HepG2 (cell line): Measurements from ENCODE around the gene ADAM10. TPM values are rescaled to one million over a fixed set of nuclear protein-coding genes. Genes with fewer than 3 reads are reported as not detected.

ENCODE experiments used
- ATAC-seq: fragments of 200-7000 bp; cut with Tn5 transposase; 3 replicates; pipeline ENCODE4 v1.9.1; 2020; ENCODE audit warnings: mild to moderate bottlenecking, moderate library complexity
- BruUV-seq: library from RNA; stranded (reverse); fragments of 400-500 nt; replicated peaks from 2 replicates; lab custom pipeline; 2021; lab: Mats Ljungman, UMichigan
- CTCF ChIA-PET: fragments of 300-600 bp; formaldehyde crosslinking; extraction: SDS; loops from one replicate; lab custom pipeline; 2021; ENCODE audit warnings: low total read pairs, inconsistent platforms, low intra/inter-chr PET ratio; lab: Yijun Ruan, JAX
- POLR2A ChIA-PET: fragments of 350-600 bp; sonication (Branson Sonifier 250); formaldehyde crosslinking; loops from one replicate; lab custom pipeline; 2020; ENCODE audit warnings: antibody characterized with exemption, inconsistent platforms; lab: Yijun Ruan, JAX
- DNase-seq: peaks from one replicate; pipeline ENCODE4 v3.0.0-alpha.2; 2015; ENCODE audit warnings: low spot score
- FAIRE-seq: peaks from 3 replicates; lab custom pipeline; 2011; peaks lifted over from hg19 to GRCh38; lab: Jason Lieb, UNC
- H2AFZ ChIP-seq: one replicate; pipeline ENCODE4 v1.6.1; 2011; ENCODE audit warnings: low read length, inconsistent platforms
- H3K27ac ChIP-seq: fragments of 300-600 bp; 3 replicates; pipeline ENCODE4 v1.8.0; 2011; ENCODE audit warnings: mixed run types, mild to moderate bottlenecking, mixed read lengths, low read length, inconsistent platforms; ENCODE audit not compliant: insufficient read depth; ENCODE audit errors: extremely low read length
- H3K27me3 ChIP-seq, 2 experiments: fragments of 200-600 bp in 1 of 2; 2 replicates in 1 of 2; 3 replicates in 1 of 2; pipeline versions ENCODE4 v1.6.0 to v1.8.0; 2011; ENCODE audit warnings: low read length in 2 of 2, mild to moderate bottlenecking in 2 of 2, moderate library complexity in 2 of 2, inconsistent platforms in 1 of 2; ENCODE audit not compliant: insufficient read depth in 2 of 2, control insufficient read depth in 1 of 2
- H3K36me3 ChIP-seq, 2 experiments: fragments of 200-600 bp in 1 of 2; replicated peaks in 1 of 2; 2 replicates in 1 of 2; 3 replicates in 1 of 2; pipeline versions ENCODE4 v1.5.1 to v1.8.0; 2011; ENCODE audit warnings: low read length in 2 of 2, inconsistent platforms in 1 of 2; ENCODE audit not compliant: insufficient read depth in 2 of 2, control insufficient read depth in 1 of 2
- H3K4me1 ChIP-seq: 2 replicates; pipeline ENCODE4 v1.5.1; 2012; ENCODE audit warnings: low read length, inconsistent platforms; ENCODE audit not compliant: insufficient read depth
- H3K4me2 ChIP-seq: 2 replicates; pipeline ENCODE4 v1.6.0; 2011; ENCODE audit warnings: low read depth, low read length, inconsistent platforms
- H3K4me3 ChIP-seq, 3 experiments: fragments of 200-600 bp in 1 of 3; sonication (generic), shearing (Covaris generic) in 1 of 3; replicated peaks in 1 of 3; 2 replicates each; pipeline ENCODE4 v1.5.1; 2011 to 2016; ENCODE audit warnings: low read length in 3 of 3, inconsistent platforms in 2 of 3, low read depth in 2 of 3, mild to moderate bottlenecking in 2 of 3, control low read depth in 1 of 3, mixed read lengths in 1 of 3; ENCODE audit not compliant: insufficient read depth in 1 of 3
- H3K79me2 ChIP-seq: one replicate; pipeline ENCODE4 v1.6.1; 2011; ENCODE audit warnings: low read length, inconsistent platforms; ENCODE audit not compliant: insufficient read depth
- H3K9ac ChIP-seq: 2 replicates; pipeline ENCODE4 v1.6.0; 2011; ENCODE audit warnings: mild to moderate bottlenecking, low read depth, low read length, inconsistent platforms; ENCODE audit not compliant: insufficient read depth
- H3K9me3 ChIP-seq: 2 replicates; pipeline ENCODE4 v1.5.1; 2012; ENCODE audit warnings: mild to moderate bottlenecking, low read length
- H4K20me1 ChIP-seq: 2 replicates; pipeline ENCODE4 v1.6.0; 2011; ENCODE audit warnings: inconsistent platforms, mild to moderate bottlenecking, low read length, moderate library complexity; ENCODE audit not compliant: insufficient read depth
- CEBPB ChIP-seq: IDR thresholded peaks from 2 replicates; pipeline ENCODE4 v1.6.1; 2011; ENCODE audit warnings: low read depth, low read length, improper control_type of control experiment, borderline replicate concordance
- MAFG ChIP-seq: sonication (generic); formaldehyde crosslinking; IDR thresholded peaks from 2 replicates; pipeline ENCODE4 v1.5.1; 2020; ENCODE audit warnings: mild to moderate bottlenecking, missing genetic modification reagents
- RCOR2 ChIP-seq: IDR thresholded peaks from 2 replicates; pipeline ENCODE4 v1.6.1; 2016; ENCODE audit warnings: missing biosample characterization, missing genetic modification reagents
- ZNF10 ChIP-seq: sonication (generic); formaldehyde crosslinking; IDR thresholded peaks from 2 replicates; pipeline ENCODE4 v1.4.0; 2020; ENCODE audit warnings: mild to moderate bottlenecking, low read depth, missing genetic modification reagents, borderline replicate concordance
- ZNF264 ChIP-seq: sonication (generic); formaldehyde crosslinking; IDR thresholded peaks from 2 replicates; pipeline ENCODE4 v1.4.0; 2020; ENCODE audit warnings: missing genetic modification reagents
- WGBS: methylation state at CpG from one replicate; pipeline ENCODE4 v1.1.6; 2017; ENCODE audit warnings: low lambda C conversion rate; 5-methylcytosine and 5-hydroxymethylcytosine counted together
- in situ Hi-C: cut with HindIII; loops from 2 replicates; pipeline ENCODE4 v1.10.0; 2017; ENCODE audit warnings: low pct_unique_long_range_greater_than_20kb; ENCODE audit not compliant: extremely low pct_ligation_motif_present
- intact Hi-C: fragments of 100-400 bp; cut with micrococcal nuclease; formaldehyde crosslinking; loops from one replicate; pipeline ENCODE4 v1.10.0; 2022; ENCODE audit not compliant: unreplicated experiment
- polyA plus RNA-seq, 8 experiments: library from polyadenylated mRNA; depleted of rRNA in 3 of 8; stranded (reverse) in 7 of 8; unstranded in 1 of 8; fragments of >200 nt; fragmentation: Illumina TruSeq in 4 of 8; extraction: Trizol in 4 of 8; gene quantifications; 2 replicates each; pipeline versions ENCODE4 v1.2.1 to v1.2.3, GENCODE V29; 2011 to 2016; ENCODE audit warnings: low read depth in 4 of 8, missing spikeins in 1 of 8, mixed read lengths in 1 of 8; ENCODE audit not compliant: insufficient read depth in 1 of 8
- total RNA-seq, 5 experiments: library from RNA; depleted of rRNA; stranded (reverse); fragments of >200 nt; fragmentation: Illumina TruSeq; extraction: Trizol; gene quantifications; 2 replicates each; pipeline ENCODE4 v1.2.3, GENCODE V29; 2016; ENCODE audit warnings: low read depth in 1 of 5
- TF ChIP-seq, protein P1 (sequence below): sonication (generic); formaldehyde crosslinking; IDR thresholded peaks from 2 replicates; pipeline ENCODE4 v1.8.0; 2022; ENCODE audit warnings: low read depth, missing genetic modification reagents
- TF ChIP-seq, protein P2 (sequence below): sonication (generic); formaldehyde crosslinking; IDR thresholded peaks from 2 replicates; pipeline ENCODE4 v1.5.0; 2020; ENCODE audit warnings: missing genetic modification reagents

The ADAM10 gene
- total and polyA plus RNA-seq, 2 of the 13 experiments (the other 11 are each of a cell fraction or from before 2014, with no cell fraction given): 92.7 to 125 TPM

DNA sequence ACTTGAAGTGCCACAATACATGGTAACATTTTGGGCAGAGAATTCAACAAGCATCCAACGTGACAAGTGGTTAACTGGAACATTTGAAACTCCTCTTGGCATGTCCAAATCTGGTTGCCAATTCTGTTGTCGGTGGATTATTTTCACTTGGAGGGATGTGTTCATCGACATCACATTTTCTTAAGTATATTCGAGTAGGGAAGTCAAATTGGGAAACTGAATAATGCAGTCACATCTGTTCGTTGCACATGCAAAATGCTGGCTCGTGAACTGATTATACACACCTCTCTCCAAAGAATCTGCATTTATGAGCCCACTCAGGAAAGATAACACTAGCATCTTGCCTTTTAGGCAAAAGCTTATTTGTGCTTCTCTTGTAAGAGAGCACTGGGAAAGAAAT, 178.0 kb downstream of the ADAM10 start:
- ATAC-seq: no peak
- H3K79me2 ChIP-seq: no peaks in the 10 kb centered on the region

DNA sequence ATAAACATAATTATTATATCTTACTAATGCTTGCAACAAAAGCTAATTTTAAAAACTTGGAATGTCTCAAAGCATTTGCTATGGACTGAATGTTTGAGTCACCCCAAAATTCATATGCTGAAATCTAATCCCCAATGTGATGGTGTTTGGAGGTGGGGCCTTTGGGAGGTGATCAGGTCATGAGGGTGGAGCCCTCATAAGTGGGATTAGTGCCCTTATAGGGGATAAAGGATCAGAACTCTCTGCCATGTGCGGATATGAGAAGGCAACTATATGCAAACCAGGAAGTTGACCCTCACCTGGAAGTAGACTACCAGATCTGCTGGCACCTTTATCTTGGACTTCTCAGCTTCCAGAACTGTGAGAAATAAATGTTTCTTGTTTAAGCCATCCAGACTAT, 180.1 kb downstream of the ADAM10 start:
- Histone ChIP-seq H3K27me3 (no peaks in the 10 kb centered on the region), H3K4me1 (peaks cover 30% of the 10 kb centered on the region), H3K27ac (no peak overlapping the region), H3K79me2 (no peaks in the 10 kb centered on the region), H3K9me3 (no peaks in the 10 kb centered on the region), H3K4me3 (no peak overlapping the region), H3K9ac (no peak overlapping the region), H3K36me3 (no peaks in the 10 kb centered on the region), H4K20me1 (no peaks in the 10 kb centered on the region), H2AFZ (no peak overlapping the region), H3K4me2 (no peak overlapping the region)
- no TSS peak for BruUV-seq
- FAIRE-seq (no peak), DNase-seq (no peak), ATAC-seq (no peak)
- intact Hi-C loops: no loop called here
- ChIA-PET CTCF (no interaction called here), POLR2A (no interaction called here)
- TF ChIP-seq ZNF264 (CRISPR knock-in tag): peak; percentile 96
- TF ChIP-seq, protein P1, sequence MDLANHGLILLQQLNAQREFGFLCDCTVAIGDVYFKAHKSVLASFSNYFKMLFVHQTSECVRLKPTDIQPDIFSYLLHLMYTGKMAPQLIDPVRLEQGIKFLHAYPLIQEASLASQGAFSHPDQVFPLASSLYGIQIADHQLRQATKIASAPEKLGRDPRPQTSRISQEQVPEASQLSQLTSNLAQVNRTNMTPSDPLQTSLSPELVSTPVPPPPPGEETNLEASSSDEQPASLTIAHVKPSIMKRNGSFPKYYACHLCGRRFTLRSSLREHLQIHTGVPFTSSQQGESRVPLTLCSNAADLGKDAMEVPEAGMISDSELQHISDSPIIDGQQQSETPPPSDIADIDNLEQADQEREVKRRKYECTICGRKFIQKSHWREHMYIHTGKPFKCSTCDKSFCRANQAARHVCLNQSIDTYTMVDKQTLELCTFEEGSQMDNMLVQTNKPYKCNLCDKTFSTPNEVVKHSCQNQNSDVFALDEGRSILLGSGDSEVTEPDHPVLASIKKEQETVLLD: no peak
- TF ChIP-seq RCOR2 (CRISPR knock-in tag): no peak
- no peak for TF ChIP-seq ZNF10
- TF ChIP-seq CEBPB: no peak
- in situ Hi-C loops: no loop called here
- WGBS: 100% methylated on average over 1 of the region's 1 CpG

More for the DNA sequence above, 178.0 kb downstream of the ADAM10 start:
- intact Hi-C loops (no loop called here), in situ Hi-C loops (no loop called here)
- H3K4me2 ChIP-seq: no peak overlapping the region
- H4K20me1 ChIP-seq: no peaks in the 10 kb centered on the region
- 89% methylated on average over 6 of the region's 6 CpGs for WGBS
- no peak overlapping the region for H2AFZ ChIP-seq
- DNase-seq (no peak), FAIRE-seq (no peak)
- CTCF ChIA-PET: no interaction called here
- no peak overlapping the region for H3K9ac ChIP-seq
- no peak overlapping the region for H3K27ac ChIP-seq
- H3K4me1 ChIP-seq: peaks cover 31% of the 10 kb centered on the region
- BruUV-seq: no TSS peak
- TF ChIP-seq, protein P2, sequence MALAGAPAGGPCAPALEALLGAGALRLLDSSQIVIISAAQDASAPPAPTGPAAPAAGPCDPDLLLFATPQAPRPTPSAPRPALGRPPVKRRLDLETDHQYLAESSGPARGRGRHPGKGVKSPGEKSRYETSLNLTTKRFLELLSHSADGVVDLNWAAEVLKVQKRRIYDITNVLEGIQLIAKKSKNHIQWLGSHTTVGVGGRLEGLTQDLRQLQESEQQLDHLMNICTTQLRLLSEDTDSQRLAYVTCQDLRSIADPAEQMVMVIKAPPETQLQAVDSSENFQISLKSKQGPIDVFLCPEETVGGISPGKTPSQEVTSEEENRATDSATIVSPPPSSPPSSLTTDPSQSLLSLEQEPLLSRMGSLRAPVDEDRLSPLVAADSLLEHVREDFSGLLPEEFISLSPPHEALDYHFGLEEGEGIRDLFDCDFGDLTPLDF: no peak
- TF ChIP-seq MAFG (CRISPR knock-in tag): no peak
- no peaks in the 10 kb centered on the region for H3K36me3 ChIP-seq
- H3K9me3 ChIP-seq: no peaks in the 10 kb centered on the region
- no peak overlapping the region for H3K4me3 ChIP-seq
- POLR2A ChIA-PET: no interaction called here
- H3K27me3 ChIP-seq: no peaks in the 10 kb centered on the region
